Right atrium auricular region (tissue), 2 donors: ENCODE data around the gene PPM1B. TPM values are rescaled to one million over a fixed set of nuclear protein-coding genes. Genes with fewer than 3 reads are reported as not detected.
"Not testable (repeated sequence)": the region's sequence is repeated elsewhere in the genome, so short reads cannot be mapped to it uniquely, and the experiment has no call there.

Experiments
- DNase-seq: peaks from one replicate; pipeline ENCODE4 v3.0.0-alpha.2; 2019; ENCODE audit warnings: low spot score
- H3K27ac ChIP-seq, 2 donors: fragments of 200-600 bp; sonication (generic); 1 replicate in 1 of 2; 2 replicates in 1 of 2; pipeline ENCODE4 v1.5.1; 2016 to 2019
- H3K27me3 ChIP-seq, 2 donors: fragments of 200-600 bp; sonication (generic); one replicate each; pipeline versions ENCODE4 v1.5.1 to v1.6.0; 2017 to 2019
- H3K36me3 ChIP-seq: fragments of 200-600 bp; sonication (generic); one replicate; pipeline ENCODE4 v1.5.1; 2016
- H3K4me1 ChIP-seq, 2 donors: fragments of 200-600 bp; sonication (generic); one replicate each; pipeline versions ENCODE4 v1.5.1 to v1.6.0; 2017 to 2019
- H3K4me3 ChIP-seq, 2 donors: fragments of 200-600 bp; sonication (generic); 1 replicate in 1 of 2; 2 replicates in 1 of 2; pipeline ENCODE4 v1.5.1; 2017 to 2019; ENCODE audit warnings: mild to moderate bottlenecking in 1 of 2, moderate library complexity in 1 of 2
- H3K9me3 ChIP-seq, 2 donors: fragments of 200-600 bp; sonication (generic); one replicate each; pipeline ENCODE4 v1.5.1; 2019
- total RNA-seq, 2 donors: library from RNA; depleted of rRNA; stranded (reverse); fragments of >200 nt; gene quantifications; one replicate each; pipeline ENCODE4 v1.1.0, GENCODE V29; 2016
- TF ChIP-seq, protein P1 (sequence below), 2 donors: fragments of 200-600 bp; sonication (generic); IDR thresholded peaks; one replicate each; pipeline ENCODE4 v1.5.1; 2019; ENCODE audit warnings: antibody characterized with exemption in 2 of 2

PPM1B gene
- total RNA-seq, 2 donors from 2014 or later: 21.4 to 38.6 TPM

DNA sequence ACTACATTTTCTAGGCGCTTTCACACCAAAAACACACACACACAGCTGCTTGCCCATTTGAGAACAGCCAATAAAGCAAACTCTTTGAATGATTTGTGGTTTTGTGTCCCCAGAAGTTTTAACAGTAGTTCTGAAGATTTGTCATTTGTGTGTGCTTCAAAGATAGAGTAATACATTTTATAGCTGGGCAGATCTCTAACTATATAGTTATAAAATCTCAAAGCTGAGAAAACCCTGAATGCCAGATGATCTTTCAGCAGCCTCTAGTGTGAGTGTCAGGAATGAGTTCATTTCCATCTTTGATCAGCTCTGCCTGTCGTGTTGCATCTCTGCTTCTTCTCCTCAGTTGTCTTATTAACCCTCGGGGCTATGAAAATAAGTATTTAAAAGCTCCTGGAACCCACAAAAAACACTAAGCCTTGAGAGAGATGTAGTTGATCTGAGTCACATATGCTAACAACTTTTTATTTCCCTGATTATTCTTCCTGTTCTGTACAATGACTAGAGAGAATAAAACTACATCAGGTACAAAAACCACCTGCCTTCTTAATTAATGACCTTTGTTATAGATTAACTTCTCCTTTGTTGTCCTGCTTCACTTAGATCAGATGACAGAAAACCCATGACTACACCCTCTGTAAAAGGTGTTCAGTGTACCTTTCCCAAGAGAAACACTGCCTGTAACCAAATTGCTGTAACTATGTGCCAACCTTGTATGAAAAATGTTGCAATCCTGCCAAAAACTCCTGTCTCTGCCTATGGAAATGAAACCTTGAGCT lies 76.6 kb downstream of the PPM1B start:
- H3K4me1 ChIP-seq: peaks cover 0 to 3% of the 10 kb centered on the region in 2 donors
- H3K27me3 ChIP-seq: no peaks in the 10 kb centered on the region
- H3K36me3 ChIP-seq: no peaks in the 10 kb centered on the region
- no peaks in the 10 kb centered on the region for H3K9me3 ChIP-seq
- no peak overlapping the region for H3K27ac ChIP-seq
- TF ChIP-seq, protein P1, sequence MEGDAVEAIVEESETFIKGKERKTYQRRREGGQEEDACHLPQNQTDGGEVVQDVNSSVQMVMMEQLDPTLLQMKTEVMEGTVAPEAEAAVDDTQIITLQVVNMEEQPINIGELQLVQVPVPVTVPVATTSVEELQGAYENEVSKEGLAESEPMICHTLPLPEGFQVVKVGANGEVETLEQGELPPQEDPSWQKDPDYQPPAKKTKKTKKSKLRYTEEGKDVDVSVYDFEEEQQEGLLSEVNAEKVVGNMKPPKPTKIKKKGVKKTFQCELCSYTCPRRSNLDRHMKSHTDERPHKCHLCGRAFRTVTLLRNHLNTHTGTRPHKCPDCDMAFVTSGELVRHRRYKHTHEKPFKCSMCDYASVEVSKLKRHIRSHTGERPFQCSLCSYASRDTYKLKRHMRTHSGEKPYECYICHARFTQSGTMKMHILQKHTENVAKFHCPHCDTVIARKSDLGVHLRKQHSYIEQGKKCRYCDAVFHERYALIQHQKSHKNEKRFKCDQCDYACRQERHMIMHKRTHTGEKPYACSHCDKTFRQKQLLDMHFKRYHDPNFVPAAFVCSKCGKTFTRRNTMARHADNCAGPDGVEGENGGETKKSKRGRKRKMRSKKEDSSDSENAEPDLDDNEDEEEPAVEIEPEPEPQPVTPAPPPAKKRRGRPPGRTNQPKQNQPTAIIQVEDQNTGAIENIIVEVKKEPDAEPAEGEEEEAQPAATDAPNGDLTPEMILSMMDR (IDR thresholded peaks at IDR 0.05): no peak
- H3K4me3 ChIP-seq: no peak overlapping the region
- no peak for DNase-seq

- no peak for DNase-seq
- Histone ChIP-seq H3K4me3 (no peak overlapping the region), H3K4me1 (peaks cover 0 to 3% of the 10 kb centered on the region in 2 donors), H3K27ac (no peak overlapping the region), H3K36me3 (no peaks in the 10 kb centered on the region), H3K27me3 (no peaks in the 10 kb centered on the region), H3K9me3 (no peaks in the 10 kb centered on the region)
- TF ChIP-seq, protein P1 (IDR thresholded peaks at IDR 0.05): no peak
Measured at GRCh38 chr2:44246436-44246835, 77.8 kb downstream of the PPM1B start.

DNA sequence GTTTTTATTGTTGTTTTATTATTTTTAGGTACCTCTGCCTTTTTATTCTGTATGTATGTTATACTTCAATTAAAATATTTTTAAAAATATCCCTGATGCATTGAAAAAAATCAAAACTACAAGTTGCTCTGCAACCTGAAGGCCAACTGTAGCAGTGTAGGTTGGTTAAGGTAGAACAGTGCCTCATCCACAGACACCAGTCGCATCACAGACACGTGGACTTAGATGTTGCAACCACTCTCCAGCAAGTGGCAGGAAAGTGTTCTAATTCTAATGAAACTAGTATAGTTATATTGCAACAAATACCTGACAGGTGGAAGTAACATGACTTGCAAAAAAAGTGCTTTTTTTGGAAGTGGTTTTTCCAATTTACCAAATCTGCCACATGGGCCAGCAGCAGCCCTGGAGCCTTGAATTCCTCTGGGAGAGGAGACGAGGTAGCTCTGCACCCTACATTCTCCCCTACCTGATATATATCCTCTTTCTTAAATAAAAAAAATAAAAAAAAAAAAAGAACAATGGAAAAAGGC lies 78.2 kb downstream of the PPM1B start:
- peaks cover 0 to 3% of the 10 kb centered on the region in 2 donors for H3K4me1 ChIP-seq
- TF ChIP-seq, protein P1 (IDR thresholded peaks at IDR 0.05): no peak

DNA sequence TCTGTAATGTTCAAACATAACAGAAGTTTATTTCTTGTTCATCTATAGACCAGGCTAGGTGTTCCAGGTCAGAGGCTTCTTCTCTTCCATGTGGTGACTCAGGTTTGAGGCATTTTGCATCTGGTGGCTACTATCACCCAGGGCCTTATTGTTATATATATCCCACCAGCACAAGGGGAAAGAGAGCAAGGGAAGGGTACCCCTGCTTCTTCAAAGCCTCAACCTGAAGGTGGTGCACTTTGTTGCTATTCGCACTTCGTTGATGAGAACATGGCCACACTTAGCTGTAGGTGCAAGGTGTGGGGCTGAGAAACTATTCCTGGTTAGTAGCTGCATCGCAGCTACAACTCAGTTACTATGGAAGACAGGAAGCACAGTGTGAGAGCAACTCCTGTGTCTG lies 79.2 kb downstream of the PPM1B start:
- DNase-seq: no peak
- H3K4me3 ChIP-seq: no peak overlapping the region
- no peaks in the 10 kb centered on the region for H3K36me3 ChIP-seq
- no peaks in the 10 kb centered on the region for H3K27me3 ChIP-seq
- peaks cover 0 to 3% of the 10 kb centered on the region in 2 donors for H3K4me1 ChIP-seq
- no peak overlapping the region for H3K27ac ChIP-seq
- TF ChIP-seq, protein P1 (IDR thresholded peaks at IDR 0.05): no peak
- peaks cover 0 to 4% of the 10 kb centered on the region in 2 donors for H3K9me3 ChIP-seq

More for the DNA sequence above, 78.2 kb downstream of the PPM1B start:
- H3K27me3 ChIP-seq: no peaks in the 10 kb centered on the region
- DNase-seq: no peak
- no peaks in the 10 kb centered on the region for H3K9me3 ChIP-seq
- no peak overlapping the region for H3K4me3 ChIP-seq
- H3K36me3 ChIP-seq: no peaks in the 10 kb centered on the region
- no peak overlapping the region for H3K27ac ChIP-seq

DNA sequence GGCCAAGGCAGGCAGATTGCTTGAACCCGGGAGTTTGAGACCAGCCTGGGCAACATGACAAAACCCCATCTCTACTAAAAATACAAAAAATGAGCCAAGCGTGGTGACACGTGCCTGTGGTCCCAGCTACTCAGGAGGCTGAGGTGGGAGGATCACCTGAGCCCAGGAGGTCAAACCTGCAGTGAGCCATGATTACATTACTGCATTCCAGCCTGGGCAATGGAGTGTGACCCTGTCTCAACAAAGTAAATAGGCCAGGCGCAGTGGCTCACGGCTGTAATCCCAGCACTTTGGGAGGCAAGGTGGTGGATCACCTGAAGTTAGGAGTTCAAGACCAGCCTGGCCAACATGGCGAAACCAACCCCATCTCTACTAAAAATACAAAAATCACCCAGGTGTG lies 80.6 kb downstream of the PPM1B start:
- H3K4me1 ChIP-seq, H3K27me3 ChIP-seq, H3K27ac ChIP-seq, H3K4me3 ChIP-seq, H3K9me3 ChIP-seq, DNase-seq, H3K36me3 ChIP-seq: not testable (repeated sequence)

GRCh38 chr2:44250376-44250775 lies 81.7 kb downstream of the PPM1B start:
- Histone ChIP-seq H3K4me3 (no peak overlapping the region), H3K9me3 (peaks cover 0 to 4% of the 10 kb centered on the region in 2 donors), H3K27me3 (no peaks in the 10 kb centered on the region), H3K27ac (no peak overlapping the region), H3K4me1 (no peaks in the 10 kb centered on the region), H3K36me3 (no peaks in the 10 kb centered on the region)
- TF ChIP-seq, protein P1 (IDR thresholded peaks at IDR 0.05): no peak
- no peak for DNase-seq
